PC-9 (cell line): ENCODE results near the gene CKS1B.
A peak's percentile ranks its signal among the peaks of the same experiment; 100 is the strongest.

Experiments used
- EZH2 ChIP-seq: fragments of 200-600 bp; sonication (generic); IDR thresholded peaks from 2 replicates; pipeline ENCODE4 v1.8.0; 2017; ENCODE audit warnings: antibody characterized with exemption, low read depth
- TF ChIP-seq, protein P1 (sequence below): fragments of 200-600 bp; sonication (generic); conservative IDR thresholded peaks from 2 replicates; pipeline ENCODE4 v1.6.1; 2017; ENCODE audit warnings: mixed run types, antibody characterized with exemption, mild to moderate bottlenecking, moderate library complexity

DNA sequence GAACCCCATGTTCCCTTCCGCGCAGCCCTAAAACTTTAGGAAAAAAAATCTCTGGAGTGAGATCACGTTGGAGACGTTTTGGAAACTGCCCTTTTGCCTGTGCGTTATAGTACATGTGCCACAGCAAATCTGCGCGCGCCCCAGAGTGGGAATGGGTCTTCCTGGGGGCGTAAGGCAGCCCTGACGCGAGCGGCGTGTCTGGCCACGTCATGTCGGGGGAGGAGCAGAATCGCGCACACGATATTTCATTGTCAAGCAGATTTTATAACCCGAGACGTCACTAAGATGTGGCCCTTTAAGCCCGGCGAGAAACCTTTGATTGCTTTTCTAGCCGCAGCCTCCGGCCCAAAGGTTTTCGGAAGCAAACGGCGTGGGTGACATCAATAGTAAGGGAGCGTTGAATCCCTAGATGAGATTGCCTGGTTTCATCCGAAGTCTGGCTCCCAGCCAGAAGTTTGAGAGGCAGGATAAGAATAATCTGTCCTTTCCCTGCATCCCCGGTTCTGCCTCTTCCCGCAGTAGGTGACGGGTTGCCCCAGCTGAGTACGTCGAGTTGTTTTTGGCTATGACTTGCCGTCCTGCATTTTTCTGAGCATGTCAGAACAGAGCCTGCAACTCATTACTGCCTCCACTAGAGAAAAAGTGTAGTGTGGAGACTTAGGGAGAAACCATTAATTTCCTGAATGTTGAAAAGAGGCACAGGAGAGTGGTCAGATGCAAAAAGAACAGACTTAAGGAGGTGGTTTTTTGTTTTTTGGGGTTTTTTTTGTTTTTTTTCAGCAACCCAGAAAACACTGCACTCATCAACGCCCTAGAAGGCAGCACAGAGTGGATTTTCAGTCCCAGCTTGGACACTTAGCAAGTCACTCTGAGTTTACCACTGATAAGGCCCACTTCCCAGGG is 37.1 kb upstream of the CKS1B start:
- TF ChIP-seq EZH2: no peak
- TF ChIP-seq, protein P1, sequence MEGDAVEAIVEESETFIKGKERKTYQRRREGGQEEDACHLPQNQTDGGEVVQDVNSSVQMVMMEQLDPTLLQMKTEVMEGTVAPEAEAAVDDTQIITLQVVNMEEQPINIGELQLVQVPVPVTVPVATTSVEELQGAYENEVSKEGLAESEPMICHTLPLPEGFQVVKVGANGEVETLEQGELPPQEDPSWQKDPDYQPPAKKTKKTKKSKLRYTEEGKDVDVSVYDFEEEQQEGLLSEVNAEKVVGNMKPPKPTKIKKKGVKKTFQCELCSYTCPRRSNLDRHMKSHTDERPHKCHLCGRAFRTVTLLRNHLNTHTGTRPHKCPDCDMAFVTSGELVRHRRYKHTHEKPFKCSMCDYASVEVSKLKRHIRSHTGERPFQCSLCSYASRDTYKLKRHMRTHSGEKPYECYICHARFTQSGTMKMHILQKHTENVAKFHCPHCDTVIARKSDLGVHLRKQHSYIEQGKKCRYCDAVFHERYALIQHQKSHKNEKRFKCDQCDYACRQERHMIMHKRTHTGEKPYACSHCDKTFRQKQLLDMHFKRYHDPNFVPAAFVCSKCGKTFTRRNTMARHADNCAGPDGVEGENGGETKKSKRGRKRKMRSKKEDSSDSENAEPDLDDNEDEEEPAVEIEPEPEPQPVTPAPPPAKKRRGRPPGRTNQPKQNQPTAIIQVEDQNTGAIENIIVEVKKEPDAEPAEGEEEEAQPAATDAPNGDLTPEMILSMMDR: peak; percentile 26; the same call in 1 of the 2 replicates
